Activated CD8-positive, alpha-beta memory T cell treated with anti-CD3 and anti-CD28 coated beads for 1 hour (primary cell): Measurements from ENCODE around the gene MEF2A.
"Not testable (repeated sequence)": the region's sequence is repeated elsewhere in the genome, so short reads cannot be mapped to it uniquely, and the experiment has no call there.

Experiments
- DNase-seq, 2 donors: peaks; one replicate each; pipeline ENCODE4 v3.0.0-alpha.2; 2020; ENCODE audit warnings: low read depth in 1 of 2; ENCODE audit errors: extremely low read depth in 1 of 2

Gene MEF2A

DNA sequence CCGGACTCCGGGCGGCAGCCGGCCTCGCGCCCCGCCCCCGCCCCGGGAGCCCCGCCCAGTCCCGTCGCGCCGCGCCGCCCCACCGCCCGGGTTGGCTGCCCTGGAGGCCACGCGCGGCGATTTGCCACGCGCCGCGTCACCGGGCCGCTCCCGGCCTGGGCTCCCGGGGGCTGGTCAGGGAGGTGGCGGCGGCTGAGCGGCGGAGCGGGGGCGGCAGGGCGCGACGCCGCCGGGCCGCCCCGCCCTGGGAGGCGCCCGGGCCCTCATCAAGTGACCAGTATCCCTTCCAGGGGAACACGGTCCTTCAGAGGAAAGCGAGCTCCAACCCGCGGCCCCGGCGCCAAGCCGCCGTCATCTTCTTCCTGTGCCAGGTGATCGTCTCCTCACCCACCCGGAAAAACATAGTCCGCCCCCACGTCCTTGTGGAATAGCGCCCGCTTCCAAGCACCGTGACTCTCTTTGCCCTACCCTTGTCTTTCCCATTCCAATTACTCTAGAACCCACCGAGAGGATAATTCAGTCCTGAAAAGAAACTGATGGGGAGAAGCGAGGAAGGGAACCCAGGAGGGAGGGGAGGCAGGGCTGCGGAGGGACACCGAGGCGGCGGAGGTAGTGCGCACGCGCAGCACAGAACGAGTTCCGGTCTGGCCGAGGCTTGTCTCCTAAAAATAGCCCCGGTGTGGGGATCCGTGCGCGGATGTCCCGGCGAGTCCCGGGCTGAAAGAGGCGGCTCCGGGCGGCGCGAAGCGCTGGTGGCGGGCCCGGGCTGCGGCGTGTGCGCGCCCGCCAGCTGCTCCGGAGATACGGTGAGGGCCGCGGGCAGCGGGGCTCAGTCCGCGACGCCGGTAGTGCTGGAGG, at the start of gene MEF2A:
Gene MEF2A (plus strand): TSS at position 686 of the 858 bp plus-strand sequence. CDS start 67,136 bp downstream, outside the sequence.
- peak; percentile 78 to 87 for DNase-seq

DNA sequence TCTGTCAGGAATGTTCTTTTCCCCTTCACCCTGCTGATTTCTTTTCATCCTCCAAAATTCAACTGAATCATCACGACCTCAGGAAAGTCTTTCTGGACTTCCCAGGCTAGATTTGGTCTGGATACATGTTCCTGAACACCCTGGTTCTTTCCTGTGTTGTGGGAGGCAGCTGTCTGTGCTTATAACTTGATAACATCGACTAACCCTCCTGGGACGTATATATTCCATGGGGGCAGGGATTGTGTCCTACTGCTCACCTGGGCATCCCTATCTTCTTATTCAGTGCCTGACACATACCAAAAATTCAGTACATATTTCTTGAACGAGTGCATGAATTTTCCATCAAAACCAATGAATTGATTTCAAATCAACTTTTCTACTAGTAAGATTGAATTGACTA, 47.6 kb upstream of the MEF2A start:
- DNase-seq = no peak

DNA sequence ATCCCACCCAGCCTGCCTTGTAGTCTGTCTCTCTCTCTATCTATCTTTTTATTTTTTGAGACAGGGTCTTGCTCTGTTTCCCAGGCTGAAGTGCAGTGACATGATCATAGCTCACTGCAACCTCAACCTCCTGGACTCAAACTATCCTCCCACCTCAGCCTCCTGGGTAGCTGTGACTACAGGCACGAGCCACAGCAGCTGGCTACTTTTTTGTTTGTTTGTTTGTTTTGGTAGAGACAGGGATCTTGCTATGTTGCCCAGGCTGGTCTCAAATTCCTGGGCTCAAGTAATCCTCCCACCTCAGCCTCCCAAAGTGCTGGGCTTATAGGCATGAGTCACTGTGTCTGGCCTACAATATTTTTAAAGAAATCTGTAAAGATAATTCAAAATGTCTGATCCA, 46.4 kb upstream of the MEF2A start:
- not testable (repeated sequence) for DNase-seq

DNA sequence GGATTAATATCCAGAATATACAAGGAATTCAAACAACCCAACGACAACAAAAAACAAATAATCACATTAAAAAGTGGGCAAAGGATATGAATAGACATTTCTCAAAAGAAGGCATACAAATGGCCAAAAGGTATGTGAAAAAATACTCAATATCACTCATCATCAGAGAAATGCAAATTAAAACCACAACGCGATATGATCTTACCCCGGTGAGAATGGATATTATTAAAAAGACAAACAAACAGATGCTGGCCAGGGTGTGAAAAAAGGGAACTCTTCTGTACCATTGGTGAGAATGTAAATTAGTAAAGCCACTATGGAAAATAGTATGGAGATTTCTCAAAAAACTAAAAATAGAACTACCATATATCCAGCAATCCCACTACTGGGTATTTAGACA, 43.5 kb upstream of the MEF2A start:
- no peak for DNase-seq

DNA sequence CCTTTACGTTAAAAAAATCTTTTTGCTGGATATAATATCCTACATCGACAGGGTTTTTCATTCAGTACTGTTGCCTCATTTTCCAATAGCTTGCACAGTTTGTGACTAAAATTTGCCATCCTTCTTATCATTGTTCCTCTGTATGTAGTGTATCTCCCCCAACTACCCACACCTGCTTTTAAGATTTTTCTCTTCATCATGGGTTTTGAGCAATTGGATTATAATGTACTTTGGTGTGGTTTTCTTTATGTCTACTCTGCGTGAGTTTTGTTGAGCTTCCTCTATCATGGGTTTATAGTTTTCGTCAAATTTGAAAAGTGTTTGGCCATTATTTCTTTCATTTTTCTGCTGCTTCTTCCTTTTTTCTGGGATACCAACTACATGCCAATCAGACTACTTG, 39.6 kb upstream of the MEF2A start:
- no peak for DNase-seq

DNA sequence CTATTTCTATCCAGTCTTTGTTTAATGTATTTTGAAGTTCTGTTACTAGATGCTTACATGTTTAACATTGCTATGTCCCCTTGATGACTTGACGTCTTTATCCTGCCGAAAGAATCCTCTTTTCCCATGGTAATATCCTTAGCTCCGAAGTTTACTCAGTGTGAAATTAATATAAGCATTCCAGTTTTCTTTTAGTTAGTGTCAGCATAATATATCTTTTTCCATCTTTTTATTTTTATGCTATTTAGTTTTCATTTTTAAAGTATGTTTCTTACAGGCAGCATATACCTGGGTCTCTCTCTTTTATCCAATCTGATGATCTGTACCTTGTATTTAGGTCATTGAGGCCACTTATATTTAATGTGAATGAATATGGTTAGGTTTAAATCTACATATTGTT, 39.1 kb upstream of the MEF2A start:
- DNase-seq = no peak

DNA sequence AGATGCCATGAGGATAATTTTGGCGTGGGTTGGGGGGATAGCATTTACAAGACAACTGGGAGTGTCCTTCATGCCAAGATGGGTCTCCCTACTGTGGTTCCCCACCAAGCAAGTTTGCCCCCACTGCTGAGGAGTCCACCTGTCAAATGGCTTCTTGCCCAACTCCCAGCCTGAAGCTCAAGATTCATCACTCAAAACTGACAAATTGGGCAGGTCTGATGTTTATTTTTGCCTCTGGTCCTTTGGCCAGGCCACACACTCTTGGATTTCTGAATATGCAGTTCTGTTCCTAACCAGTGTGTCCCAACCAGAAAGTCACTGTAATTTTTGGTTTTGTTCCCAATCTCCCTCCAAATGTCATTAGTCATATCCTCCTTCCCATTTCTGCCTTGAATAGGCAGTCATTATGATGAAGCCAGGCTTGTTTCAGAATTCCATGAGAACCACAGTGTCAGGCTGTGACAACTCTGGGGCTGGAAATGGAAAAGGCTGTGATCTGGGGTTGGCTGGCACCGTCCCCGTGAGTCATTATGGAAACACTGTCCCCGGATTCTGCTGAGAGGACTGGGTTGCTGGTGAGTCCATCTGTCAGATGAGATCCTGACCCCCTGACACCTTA, 29.3 kb upstream of the MEF2A start:
- DNase-seq = no peak

DNA sequence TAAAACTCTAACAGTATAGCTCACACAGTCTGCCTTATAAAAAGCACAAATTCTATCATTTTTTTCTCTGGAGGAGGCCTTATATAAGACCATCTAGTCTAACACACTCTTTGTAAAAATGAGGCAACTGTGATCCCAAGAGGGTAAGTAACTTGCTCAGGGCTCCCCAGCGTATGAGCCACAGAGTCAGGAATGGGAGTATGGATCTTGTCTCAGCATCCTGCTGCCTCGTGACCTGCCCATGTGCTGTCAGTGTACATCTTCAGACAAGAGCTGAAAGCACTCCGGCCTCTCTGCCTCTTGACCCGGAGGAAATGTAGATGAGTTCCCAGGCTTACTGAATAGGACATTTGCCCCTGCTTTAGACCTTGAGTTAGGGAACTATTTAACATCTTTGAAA, 28.4 kb upstream of the MEF2A start:
- DNase-seq = no peak

DNA sequence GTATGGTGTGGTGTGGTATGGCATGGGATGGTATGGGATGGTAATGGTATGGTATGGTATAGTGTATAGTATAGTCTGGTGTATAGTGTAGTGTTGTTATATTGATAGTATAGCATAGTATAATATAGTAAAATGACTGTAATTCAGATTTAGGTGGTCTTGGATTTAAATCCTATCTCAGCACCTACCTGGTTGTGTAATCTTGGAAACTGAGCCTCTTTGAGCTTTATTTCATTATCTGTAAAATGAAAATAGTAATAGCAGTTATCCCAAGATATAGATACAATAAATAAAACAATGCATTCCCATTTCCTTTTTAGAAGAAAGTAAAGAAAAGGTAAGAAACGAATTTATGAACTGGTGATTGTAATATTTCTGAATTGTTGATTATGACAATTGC, 27.5 kb upstream of the MEF2A start:
- DNase-seq = no peak

DNA sequence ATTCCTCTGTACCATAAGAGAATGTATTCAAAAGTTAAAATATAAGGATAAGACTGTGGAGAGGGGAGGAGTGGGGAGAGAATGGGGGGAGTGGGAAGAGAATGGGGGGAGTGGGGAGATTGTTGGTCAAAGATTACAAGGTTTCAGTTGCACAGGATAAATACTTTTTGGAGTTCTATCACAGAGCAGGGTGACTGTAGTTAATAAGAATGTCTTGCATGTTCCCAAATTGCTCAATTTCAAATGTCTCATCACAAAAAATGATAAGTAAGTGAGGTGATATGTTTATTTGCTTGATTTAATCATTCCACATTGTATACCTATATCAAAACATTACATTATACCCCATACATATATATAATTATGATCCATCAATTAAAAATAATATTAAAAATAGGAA, 23.0 kb upstream of the MEF2A start:
- no peak for DNase-seq

DNA sequence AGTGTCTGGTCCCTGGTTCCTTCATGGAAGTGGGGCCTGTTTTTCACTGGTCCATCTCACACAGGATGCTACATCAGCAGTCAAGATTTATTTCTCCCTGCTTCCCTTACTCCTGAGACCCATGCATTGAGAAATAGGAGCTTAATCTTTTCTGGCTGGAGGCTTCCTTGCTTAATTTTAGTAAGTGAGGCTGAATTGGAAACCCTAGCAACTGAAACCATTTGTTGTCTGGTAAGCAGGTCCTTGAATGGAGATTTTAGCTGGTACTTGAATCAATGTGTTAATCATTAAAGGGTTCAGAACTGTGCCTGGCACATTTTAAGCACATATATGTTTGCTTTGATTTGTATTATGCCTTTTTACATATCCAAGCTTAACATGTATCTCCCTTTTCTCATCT, 20.2 kb upstream of the MEF2A start:
- no peak for DNase-seq

DNA sequence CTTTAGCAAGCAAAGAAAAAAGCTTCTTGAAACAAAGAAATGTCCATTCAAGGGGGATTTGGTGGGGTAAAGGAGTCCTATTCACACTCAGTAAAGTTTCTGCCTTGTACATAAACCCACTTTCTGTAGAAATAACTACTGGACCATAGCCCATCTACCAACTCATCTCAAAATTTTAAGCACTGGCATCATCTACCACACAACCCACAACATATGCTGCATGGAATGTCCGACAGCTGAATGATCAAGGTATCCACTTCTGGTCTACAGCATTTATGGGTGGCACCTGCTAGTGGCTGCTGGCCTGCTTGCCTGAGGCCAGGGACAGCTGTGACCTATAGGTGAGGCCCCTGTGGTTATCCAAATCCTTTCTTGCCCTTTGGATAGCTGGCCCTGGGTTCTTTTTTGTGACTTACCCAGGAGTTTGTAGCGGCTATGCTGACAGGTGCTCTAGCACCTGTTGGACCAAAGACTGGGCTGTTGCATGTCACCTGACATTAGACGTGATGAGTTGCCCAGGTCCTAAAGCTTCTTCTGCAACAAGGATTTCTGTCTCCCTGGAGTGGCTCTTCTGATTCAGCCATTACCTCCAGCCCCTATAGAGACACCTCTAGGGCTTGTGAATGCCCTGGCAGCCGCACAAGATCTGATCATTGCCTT, 19.2 kb upstream of the MEF2A start:
- no peak for DNase-seq

DNA sequence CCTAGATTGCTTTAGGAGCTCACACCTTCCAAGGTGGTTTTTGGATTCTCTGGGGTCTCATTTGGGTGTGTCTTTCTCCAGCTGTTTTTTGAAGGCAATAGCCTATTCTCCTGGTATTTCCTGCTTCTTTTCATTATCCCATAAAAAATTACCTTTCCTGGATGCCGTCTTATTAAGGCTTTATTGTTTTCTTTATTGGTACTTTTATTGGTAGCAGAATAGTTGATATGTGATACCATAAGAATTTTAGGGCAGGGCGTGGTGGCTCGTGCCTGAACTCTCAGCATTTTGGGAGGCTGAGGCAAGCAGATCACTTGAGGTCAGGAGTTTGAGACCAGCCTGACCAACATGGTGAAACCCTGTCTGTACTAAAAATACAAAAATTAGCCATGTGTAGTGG, 18.3 kb upstream of the MEF2A start:
- DNase-seq = no peak

DNA sequence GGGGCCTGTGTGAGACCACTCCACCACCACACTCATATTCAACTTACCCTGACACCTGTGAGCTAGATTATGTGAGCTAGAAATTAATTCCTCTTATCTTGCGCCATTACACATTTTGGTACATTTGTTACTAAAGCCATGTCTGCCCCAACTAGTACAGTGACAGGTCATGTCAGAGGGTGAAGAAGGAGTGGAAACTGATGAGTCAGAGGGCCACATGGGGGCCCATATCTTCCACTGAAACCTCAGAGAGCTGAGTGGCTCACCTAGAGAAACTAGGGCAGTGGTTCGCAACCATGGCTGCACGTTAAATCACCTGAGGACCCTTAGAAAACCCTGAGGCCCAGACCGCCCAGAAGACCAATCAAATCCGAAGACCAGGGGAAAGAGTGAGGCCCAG, 15.7 kb upstream of the MEF2A start:
- DNase-seq = no peak

DNA sequence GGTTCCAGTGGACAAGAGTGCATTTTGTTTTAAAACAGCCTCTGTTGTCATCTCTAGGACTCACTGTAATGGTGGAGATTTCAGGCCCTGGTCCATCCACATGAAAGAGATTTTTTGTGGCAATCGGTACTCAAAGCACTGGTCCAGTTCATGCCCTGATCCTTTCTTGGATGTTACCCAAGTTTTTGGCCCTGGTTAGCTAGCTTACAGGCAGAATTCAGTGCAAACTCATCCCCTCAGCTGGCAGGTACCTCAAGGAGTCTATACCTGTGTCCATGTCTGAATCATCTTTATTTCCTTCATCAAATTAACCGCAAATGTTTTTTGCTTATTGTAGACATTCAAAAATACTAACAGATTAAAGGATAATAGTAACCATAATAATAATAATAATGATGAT, 13.7 kb upstream of the MEF2A start:
- DNase-seq = no peak

DNA sequence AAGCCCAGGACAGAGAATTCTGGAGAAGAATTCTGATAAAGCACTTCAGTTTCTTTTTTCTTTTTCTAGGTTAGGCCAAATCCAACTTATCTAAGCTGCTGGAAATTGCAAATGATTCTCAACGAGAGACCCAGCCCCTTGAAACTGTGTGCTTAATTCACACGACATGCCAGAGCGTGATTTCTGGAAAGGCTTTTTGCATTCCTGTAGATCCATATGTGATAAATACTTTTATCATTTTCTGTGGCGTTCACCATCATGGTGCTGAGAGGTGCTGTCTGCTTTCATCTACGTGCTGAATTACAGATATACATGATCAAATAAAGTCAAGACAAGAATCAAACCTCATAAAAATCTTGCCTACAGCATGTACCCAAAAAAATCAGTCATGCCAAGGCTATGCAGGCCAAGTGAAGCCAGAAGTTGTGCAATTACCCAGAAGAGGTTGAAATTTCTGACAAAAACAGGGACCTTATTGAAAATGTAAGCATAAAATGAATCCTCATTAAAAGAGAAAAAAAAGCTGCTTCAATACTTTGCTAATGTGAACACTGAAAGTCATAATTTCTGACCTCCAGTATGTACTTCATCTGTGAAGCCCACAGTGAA, 10.8 kb upstream of the MEF2A start:
- DNase-seq = no peak

DNA sequence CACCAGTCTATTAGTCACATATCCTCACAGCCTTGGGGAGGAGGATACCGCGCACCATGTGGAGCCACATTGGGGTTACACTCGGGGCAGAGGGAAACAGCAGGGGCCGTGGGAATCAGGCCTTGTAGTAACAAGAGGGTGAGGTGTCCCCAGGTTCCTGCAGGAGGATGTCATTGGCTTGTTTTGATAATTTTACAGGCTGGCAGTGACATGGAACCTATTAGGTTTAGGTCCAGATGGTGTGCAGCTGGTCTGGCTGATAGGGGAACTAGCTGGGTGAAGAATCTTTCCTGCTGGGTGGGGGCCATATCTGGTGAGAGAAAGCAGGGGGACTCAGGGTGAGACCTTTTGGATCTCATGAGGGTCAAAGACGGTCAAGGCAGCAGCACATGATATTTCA, 9.8 kb upstream of the MEF2A start:
- DNase-seq = no peak

DNA sequence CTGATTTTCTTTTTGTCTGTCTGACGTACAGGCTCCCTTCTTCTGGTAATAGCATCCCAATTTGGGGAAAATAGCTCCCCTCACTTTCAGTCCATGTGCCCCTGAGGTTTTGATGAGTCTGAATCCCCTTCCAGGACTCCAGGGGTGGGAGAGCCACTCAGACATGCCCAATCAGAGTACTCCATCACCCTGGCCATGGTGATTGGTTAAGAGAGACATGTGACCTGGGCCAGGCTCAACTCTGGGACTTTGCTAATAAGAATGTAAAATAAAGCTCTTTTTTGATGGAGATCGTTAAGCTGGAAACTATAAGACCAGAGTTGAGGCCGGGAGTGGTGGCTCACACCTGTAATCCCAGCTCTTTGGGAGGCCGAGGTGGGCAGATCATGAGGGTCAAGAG, 9.2 kb upstream of the MEF2A start:
- no peak for DNase-seq

DNA sequence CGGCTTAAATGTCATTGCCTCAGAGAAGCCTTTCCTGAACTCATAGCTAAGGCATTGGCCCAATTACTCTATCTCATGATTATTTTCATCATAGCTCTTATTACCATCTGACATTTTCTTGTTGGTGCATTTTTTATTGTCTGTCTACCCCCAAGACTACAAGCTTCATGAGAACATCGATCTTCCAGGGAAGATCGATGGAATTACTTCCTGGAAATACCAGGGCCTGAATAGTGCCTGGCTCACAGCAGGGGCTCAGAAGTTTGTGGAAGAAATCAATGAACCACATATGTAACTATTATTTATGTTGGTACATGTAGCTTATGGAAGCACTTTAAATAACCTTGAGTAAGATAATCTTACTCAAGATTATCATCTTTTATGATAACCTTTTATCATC, 7.7 kb upstream of the MEF2A start:
- no peak for DNase-seq

DNA sequence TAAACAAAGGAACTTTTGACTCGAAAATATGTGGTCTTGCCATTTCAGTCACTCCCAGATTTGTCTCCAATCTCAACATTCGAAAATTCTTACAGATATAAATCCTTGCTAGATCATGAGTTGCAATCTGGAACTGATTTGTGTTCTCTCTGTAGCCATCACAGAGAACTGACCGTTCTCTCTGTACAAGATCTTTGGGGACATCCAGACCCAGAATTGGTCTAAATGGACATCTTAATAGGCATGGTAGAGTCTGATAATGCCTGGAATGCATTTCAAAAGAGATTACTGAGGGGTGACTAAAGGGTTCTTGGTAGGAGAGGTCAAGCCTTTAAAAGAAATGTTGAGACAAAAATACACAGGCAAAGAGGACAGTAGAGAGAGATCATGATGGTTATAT, 7.2 kb upstream of the MEF2A start:
- no peak for DNase-seq

DNA sequence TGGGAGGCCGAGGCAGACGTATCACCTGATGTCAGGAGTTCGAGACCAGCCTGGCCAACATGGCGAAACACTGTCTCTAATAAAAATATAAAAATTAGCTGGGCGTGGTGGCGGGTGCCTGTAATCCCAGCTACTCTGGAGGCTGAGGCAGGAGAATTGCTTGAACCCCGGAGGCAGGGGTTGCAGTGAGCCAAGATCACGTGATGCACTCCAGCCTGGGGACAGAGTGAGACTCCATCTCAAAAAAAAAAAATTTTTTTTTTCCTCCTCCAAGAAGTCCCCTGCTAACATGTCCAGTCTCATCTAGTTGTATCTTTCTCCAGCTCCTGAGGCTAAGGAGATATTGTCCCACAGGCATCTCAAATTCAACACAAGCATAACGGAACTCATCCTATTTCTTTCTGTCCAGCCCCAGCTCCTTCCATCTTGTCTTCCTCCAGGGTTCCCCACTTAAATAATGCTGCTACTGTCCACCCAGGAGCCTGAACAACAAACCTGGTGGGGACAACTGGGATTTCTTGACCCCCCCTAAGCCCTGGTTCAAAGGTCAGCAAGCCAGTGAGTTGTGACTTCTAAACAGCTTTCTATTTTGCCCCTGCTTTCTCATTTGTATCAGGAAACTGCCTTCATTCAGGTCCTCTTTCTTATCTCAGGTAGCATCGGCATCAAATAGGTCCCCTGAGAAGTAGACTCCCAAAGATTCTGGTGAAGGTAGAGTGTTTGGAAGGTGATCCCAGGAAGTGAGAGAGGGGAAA, 4.1 kb upstream of the MEF2A start:
- DNase-seq = no peak
